Measurements from ENCODE around the gene SFXN5. TPM values are rescaled to one million over a fixed set of nuclear protein-coding genes. Genes with fewer than 3 reads are reported as not detected.

SFXN5 gene
- total RNA-seq, 1 experiment from 2014 or later, result 6.0 TPM

DNA sequence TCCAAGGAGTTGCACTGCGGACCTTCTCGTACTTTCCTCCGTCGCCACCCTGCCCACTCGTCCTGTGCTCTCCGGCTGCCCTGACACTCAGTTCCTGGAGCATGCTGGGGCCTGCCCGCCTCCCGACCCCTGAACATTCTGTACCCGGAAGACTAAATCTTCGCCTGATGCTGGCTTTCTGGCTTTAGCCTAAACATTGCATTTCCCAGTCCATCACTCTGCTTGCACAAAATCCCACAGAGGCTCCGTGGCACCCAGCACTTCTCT lies 550 bp upstream of the SFXN5 start:
- Mint-ChIP-seq H3K4me3 (ENCODE audit: unreplicated experiment) (peak overlapping the region; percentile 88), H3K9me3 (ENCODE audit: unreplicated experiment) (no peaks in the 10 kb centered on the region), H3K27me3 (ENCODE audit: insufficient read depth, unreplicated experiment) (no peaks in the 10 kb centered on the region), H3K27ac (ENCODE audit: low read depth, unreplicated experiment) (peak overlapping the region; percentile 88), H3K4me1 (ENCODE audit: insufficient read depth, unreplicated experiment) (peaks cover 34% of the 10 kb centered on the region), H3K36me3 (ENCODE audit: insufficient read depth, unreplicated experiment) (peaks cover 32% of the 10 kb centered on the region)
- POLR2A ChIA-PET, result interaction anchor here (0.9 to 2.3 kb wide), 2 partner anchors 10 to 42 kb away, joined by 3 to 7 read pairs; no protein-coding TSS in a partner anchor
- TF ChIP-seq, protein P1, sequence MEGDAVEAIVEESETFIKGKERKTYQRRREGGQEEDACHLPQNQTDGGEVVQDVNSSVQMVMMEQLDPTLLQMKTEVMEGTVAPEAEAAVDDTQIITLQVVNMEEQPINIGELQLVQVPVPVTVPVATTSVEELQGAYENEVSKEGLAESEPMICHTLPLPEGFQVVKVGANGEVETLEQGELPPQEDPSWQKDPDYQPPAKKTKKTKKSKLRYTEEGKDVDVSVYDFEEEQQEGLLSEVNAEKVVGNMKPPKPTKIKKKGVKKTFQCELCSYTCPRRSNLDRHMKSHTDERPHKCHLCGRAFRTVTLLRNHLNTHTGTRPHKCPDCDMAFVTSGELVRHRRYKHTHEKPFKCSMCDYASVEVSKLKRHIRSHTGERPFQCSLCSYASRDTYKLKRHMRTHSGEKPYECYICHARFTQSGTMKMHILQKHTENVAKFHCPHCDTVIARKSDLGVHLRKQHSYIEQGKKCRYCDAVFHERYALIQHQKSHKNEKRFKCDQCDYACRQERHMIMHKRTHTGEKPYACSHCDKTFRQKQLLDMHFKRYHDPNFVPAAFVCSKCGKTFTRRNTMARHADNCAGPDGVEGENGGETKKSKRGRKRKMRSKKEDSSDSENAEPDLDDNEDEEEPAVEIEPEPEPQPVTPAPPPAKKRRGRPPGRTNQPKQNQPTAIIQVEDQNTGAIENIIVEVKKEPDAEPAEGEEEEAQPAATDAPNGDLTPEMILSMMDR (IDR thresholded peaks at IDR 0.05; ENCODE audit: unreplicated experiment), result no peak
- BruUV-seq (replicated peaks), result no TSS peak
- CTCF ChIA-PET, result interaction anchor here (0.8 to 1.7 kb wide), 3 partner anchors 14 to 140 kb away, joined by 3 to 15 read pairs (median 5); no protein-coding TSS in a partner anchor
- DNase-seq (ENCODE audit: unreplicated experiment), result no peak
- intact Hi-C loops (cut with micrococcal nuclease), result loop anchor here (5.0 kb wide), 2 partner anchors 90 to 180 kb away; no protein-coding TSS in a partner anchor

DNA sequence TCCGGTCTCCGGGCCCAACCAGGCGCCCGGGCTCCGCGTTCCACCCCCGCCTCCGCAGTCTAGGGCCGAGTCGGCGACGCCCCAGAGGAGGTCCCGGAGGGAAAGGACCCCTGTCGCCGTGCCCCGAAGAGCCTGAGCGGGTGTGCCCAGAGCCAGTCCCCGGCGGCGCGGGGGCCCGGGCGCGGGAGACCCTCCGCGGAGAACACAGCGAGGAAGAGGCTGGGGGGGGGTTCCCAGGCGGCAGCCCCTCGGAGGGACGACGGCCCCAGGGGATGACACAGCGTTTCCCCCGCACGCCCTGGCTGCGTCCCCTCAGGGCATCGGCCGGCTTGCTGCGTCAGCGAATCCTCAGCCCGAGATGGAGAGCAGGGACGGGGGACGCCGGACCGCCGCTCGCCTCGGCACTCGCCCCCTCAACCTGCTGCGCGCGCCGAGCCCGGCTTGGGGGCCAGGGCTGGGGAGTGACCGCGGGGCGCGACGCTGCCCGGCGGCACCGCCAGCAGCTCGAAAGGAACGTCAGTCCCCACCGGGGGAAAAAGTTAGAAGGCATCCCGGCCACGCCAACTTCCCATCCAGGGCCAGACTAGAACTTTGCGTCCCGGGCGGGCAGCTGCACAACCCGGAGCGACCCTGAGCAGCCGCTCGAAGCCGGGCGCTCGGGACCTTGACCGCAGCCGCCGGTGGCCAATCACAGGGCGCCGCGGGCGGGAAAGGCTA lies 711 bp downstream of the SFXN5 start:
- Mint-ChIP-seq H3K36me3 (ENCODE audit: insufficient read depth, unreplicated experiment) (peaks cover 27% of the 10 kb centered on the region), H3K4me1 (ENCODE audit: insufficient read depth, unreplicated experiment) (peaks cover 34% of the 10 kb centered on the region), H3K27ac (ENCODE audit: low read depth, unreplicated experiment) (peak overlapping the region; percentile 88), H3K27me3 (ENCODE audit: insufficient read depth, unreplicated experiment) (no peaks in the 10 kb centered on the region), H3K9me3 (ENCODE audit: unreplicated experiment) (no peaks in the 10 kb centered on the region), H3K4me3 (ENCODE audit: unreplicated experiment) (peak overlapping the region; percentile 88)
- ChIA-PET CTCF (interaction anchor here (0.6 to 1.0 kb wide), 3 partner anchors 106 to 178 kb away, joined by 3 to 4 read pairs (median 3); no protein-coding TSS in a partner anchor), POLR2A (interaction anchor here (0.8 to 2.9 kb wide), 5 partner anchors 9 to 164 kb away, joined by 3 to 24 read pairs (median 4); partner anchors contain the start of gene RAB11FIP5)
- no peak for DNase-seq (ENCODE audit: unreplicated experiment)
- intact Hi-C loops (cut with micrococcal nuclease), result loop anchor here (2.0 to 5.0 kb wide), 3 partner anchors 78 to 178 kb away; no protein-coding TSS in a partner anchor
- TF ChIP-seq, protein P1 (IDR thresholded peaks at IDR 0.05; ENCODE audit: unreplicated experiment), result no peak
- BruUV-seq (replicated peaks), result no TSS peak

DNA sequence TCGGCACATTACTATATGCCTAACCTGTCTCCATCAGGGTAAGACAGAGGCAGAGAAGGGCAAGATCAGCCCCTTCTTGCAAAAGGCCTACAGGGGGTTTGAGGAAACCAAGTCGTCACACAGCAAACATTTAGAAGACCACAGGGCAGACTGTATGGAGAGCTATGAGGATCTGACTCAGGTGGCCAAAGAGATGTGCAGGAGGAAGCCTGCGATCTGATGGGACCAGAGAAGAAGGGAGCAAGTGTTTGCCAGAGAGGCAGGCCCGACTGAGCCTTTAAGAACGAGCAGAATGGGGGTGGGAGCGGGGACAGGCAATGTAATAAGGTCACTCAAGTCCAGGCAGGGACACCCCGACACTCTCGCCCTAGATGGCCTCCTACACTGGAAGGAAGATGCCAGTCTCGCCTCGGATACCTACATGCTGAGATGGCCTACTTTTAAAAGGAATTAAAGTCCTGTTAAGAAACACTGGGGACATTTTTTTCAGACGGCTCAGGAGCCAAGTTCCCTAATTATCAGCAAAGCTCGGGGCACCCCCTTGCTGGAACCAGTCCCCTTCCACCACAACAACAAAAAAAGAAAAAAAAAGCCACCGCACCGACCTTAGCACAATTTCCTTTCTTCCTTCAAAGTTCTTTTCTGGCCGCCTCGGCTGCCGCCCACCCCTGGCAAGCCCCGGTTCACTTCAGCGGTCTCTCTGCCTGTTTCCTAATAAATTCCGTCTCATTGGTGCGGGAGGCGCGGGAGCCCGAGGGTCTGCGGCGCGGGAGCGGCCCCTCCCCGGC lies 1.5 kb downstream of the SFXN5 start:
- Mint-ChIP-seq H3K27me3 (ENCODE audit: insufficient read depth, unreplicated experiment) (no peaks in the 10 kb centered on the region), H3K36me3 (ENCODE audit: insufficient read depth, unreplicated experiment) (peaks cover 26% of the 10 kb centered on the region), H3K27ac (ENCODE audit: low read depth, unreplicated experiment) (peak overlapping the region; percentile 57), H3K4me3 (ENCODE audit: unreplicated experiment) (peak overlapping the region; percentile 88), H3K9me3 (ENCODE audit: unreplicated experiment) (no peaks in the 10 kb centered on the region), H3K4me1 (ENCODE audit: insufficient read depth, unreplicated experiment) (peaks cover 34% of the 10 kb centered on the region)
- POLR2A ChIA-PET, result interaction anchor here (0.6 to 2.9 kb wide), 2 partner anchors 42 to 785 kb away, joined by 3 to 24 read pairs; partner anchors contain the start of gene RAB11FIP5
- intact Hi-C loops (cut with micrococcal nuclease), result loop anchor here (2.0 to 5.0 kb wide), 3 partner anchors 77 to 178 kb away; no protein-coding TSS in a partner anchor
- CTCF ChIA-PET, result interaction anchor here (0.6 to 1.0 kb wide), 4 partner anchors 107 to 691 kb away, joined by 3 to 4 read pairs (median 3); no protein-coding TSS in a partner anchor
- TF ChIP-seq, protein P1 (IDR thresholded peaks at IDR 0.05; ENCODE audit: unreplicated experiment), result no peak
- peak; percentile 34 for DNase-seq (ENCODE audit: unreplicated experiment)
- TSS peak; percentile 4 for BruUV-seq (replicated peaks)

All from MCF 10A (cell line).